ENCODE results near the gene AKNAD1. TPM values are rescaled to one million over a fixed set of nuclear protein-coding genes. Genes with fewer than 3 reads are reported as not detected.

AKNAD1 gene
- polyA plus RNA-seq, 1 of the 3 experiments (the other 2 are of a cell fraction) = 0.71 TPM

DNA sequence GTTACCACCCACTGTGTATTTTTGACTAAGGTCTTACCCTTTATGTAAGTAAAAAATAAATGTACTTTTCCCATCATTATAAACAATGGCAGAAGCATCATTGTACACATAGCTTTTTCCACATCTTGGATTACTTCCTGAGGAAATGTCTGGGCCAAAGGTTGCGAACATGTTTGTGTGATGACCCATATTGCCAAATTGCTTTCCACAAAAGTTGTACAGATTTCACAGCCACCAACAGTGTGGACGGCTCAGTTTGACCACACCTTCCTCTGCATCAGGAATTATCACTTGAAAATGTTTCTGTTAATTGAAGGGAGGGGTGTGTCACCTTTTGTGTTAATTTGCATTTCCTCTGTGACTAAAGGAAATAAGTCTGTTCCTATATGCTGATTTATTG is 25.7 kb downstream of the AKNAD1 start:
- H3K4me1 ChIP-seq (ENCODE audit: control insufficient read depth in 1 of 2, insufficient read depth in 2 of 2, low read depth in 1 of 2, low read length in 1 of 2) = peaks cover 9 to 22% of the 10 kb centered on the region in 2 experiments; a peak in 3 of 4 replicates
- H3K9me3 ChIP-seq = no peaks in the 10 kb centered on the region
- H3K4me3 ChIP-seq (ENCODE audit: low read depth in 2 of 2, low read length in 1 of 2) = peak overlapping the region; percentile 38 to 39; a peak in 2 of 4 replicates
- H3K36me3 ChIP-seq (replicated peaks in 1 of 2; ENCODE audit: control insufficient read depth in 1 of 2, insufficient read depth in 2 of 2, low read length in 1 of 2) = no peaks in the 10 kb centered on the region
- no peak for DNase-seq
- 29% methylated on average over 2 of the region's 2 CpGs for WGBS (ENCODE audit: low lambda C conversion rate)
- H3K4me2 ChIP-seq = peak overlapping the region; percentile 73
- peak overlapping the region; percentile 63 for H2AFZ ChIP-seq (ENCODE audit: low read depth)
- ChIA-PET POLR2A (interaction anchor here (1.4 to 1.7 kb wide), 3 partner anchors 15 to 269 kb away, joined by 5 to 8 read pairs (median 6); partner anchors contain the start of gene PRPF38B), CTCF (interaction anchor here (0.6 to 8.1 kb wide), 7 partner anchors 11 to 281 kb away, joined by 3 to 104 read pairs (median 6); a partner anchor contains a TSS)
- no peaks in the 10 kb centered on the region for H3K79me2 ChIP-seq (ENCODE audit: insufficient read depth)
- H3K27ac ChIP-seq (ENCODE audit: low read depth in 2 of 2, low read length in 1 of 2) = peak overlapping the region; percentile 93 to 95
- no peak for TF ChIP-seq RFX5 (IDR thresholded peaks at IDR 0.05; ENCODE audit: low read length)
- 0 out of 4 replicates have a peak, but pooled peaks of 1 of the 2 experiments have one; percentile 5 for TF ChIP-seq EP300 (IDR thresholded peaks at IDR 0.05; ENCODE audit: borderline replicate concordance in 1 of 2, low read depth in 1 of 2, low read length in 1 of 2)
- H3F3A ChIP-seq (replicated peaks; ENCODE audit: insufficient read depth) = peaks cover 24% of the 10 kb centered on the region
- H3K9ac ChIP-seq = peak overlapping the region; percentile 69
- no peaks in the 10 kb centered on the region for H3K9me2 ChIP-seq
- no peaks in the 10 kb centered on the region for H3K27me3 ChIP-seq (ENCODE audit: insufficient read depth)
- H4K20me1 ChIP-seq (ENCODE audit: insufficient read depth) = no peaks in the 10 kb centered on the region

DNA sequence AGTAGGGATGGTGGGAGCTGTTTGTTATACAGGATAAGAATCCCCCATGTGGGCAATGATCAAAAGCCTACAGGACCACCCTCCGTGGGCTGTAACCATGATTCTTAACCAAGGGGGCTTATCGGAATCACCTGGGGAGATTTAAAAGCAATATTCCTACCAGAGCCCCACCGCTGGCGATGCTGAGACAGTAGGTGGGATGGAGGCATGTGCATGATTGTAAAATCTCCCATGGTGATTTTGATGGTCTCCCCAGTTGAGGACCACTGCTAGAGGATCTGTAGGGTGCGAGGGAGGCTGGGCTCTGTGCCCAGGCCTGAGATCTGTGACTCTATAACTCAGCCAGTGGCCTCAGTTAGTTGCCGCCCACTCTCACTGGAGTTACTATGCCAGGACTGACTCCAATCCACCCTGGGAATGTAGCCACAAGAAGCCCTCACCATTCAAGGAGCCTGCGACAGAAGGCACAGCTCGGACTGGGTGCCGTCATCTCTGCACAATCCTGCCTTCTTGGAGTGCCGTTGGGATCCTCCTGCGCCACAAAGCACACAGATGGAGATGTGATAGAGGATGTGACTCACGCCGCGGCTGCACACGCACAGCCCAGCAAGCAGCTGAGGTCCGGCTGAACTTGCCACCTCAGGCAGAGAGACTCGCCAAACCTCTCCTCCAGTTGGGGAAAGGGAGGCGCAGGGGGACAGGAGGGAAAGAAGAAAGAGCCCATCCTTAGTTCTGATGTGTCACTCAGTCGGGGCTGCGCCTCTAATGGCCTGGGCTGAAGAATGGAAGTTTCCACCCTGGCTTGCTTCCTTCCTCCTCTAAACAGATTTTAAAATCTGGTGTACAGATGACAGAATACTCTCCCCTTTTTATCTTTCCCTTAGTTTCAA is 26.5 kb downstream of the AKNAD1 start:
- H3K9me2 ChIP-seq = no peaks in the 10 kb centered on the region
- DNase-seq = peak; percentile 69
- no peaks in the 10 kb centered on the region for H3K9me3 ChIP-seq
- peaks cover 24% of the 10 kb centered on the region for H3F3A ChIP-seq (replicated peaks; ENCODE audit: insufficient read depth)
- ChIA-PET CTCF (interaction anchor here (0.6 to 8.1 kb wide), 10 partner anchors 11 to 282 kb away, joined by 3 to 104 read pairs (median 6); a partner anchor contains a TSS), POLR2A (interaction anchor here (1.4 to 1.7 kb wide), 4 partner anchors 14 to 270 kb away, joined by 5 to 8 read pairs (median 6); partner anchors contain the start of gene PRPF38B)
- H3K79me2 ChIP-seq (ENCODE audit: insufficient read depth) = no peaks in the 10 kb centered on the region
- peak overlapping the region; percentile 66 for H2AFZ ChIP-seq (ENCODE audit: low read depth)
- H3K9ac ChIP-seq = peak overlapping the region; percentile 69
- 30% methylated on average over 11 of the region's 20 CpGs for WGBS (ENCODE audit: low lambda C conversion rate)
- H3K36me3 ChIP-seq (replicated peaks in 1 of 2; ENCODE audit: control insufficient read depth in 1 of 2, insufficient read depth in 2 of 2, low read length in 1 of 2) = no peaks in the 10 kb centered on the region
- no peaks in the 10 kb centered on the region for H4K20me1 ChIP-seq (ENCODE audit: insufficient read depth)
- H3K4me2 ChIP-seq = peak overlapping the region; percentile 73
- peak overlapping the region; percentile 93 to 95 for H3K27ac ChIP-seq (ENCODE audit: low read depth in 2 of 2, low read length in 1 of 2)
- H3K4me1 ChIP-seq (ENCODE audit: control insufficient read depth in 1 of 2, insufficient read depth in 2 of 2, low read depth in 1 of 2, low read length in 1 of 2) = peaks cover 9 to 22% of the 10 kb centered on the region in 2 experiments; a peak in 3 of 4 replicates
- H3K27me3 ChIP-seq (ENCODE audit: insufficient read depth) = no peaks in the 10 kb centered on the region
- H3K4me3 ChIP-seq (ENCODE audit: low read depth in 2 of 2, low read length in 1 of 2) = peak overlapping the region; percentile 38 to 39; a peak in 3 of 4 replicates
- TF ChIP-seq SMC3 (IDR thresholded peaks at IDR 0.05; ENCODE audit: low read depth, low read length) (no peak), FOXM1 (IDR thresholded peaks at IDR 0.05; ENCODE audit: low read depth) (no peak), NFIC (IDR thresholded peaks at IDR 0.05; ENCODE audit: borderline replicate concordance) (peak; percentile 44), MXI1 (IDR thresholded peaks at IDR 0.05; ENCODE audit: low read depth, low read length) (no peak), RXRA (IDR thresholded peaks at IDR 0.05; ENCODE audit: borderline replicate concordance, low read depth) (peak; percentile 61; the same call in 1 of the 2 replicates), FOSL2 (IDR thresholded peaks at IDR 0.05; ENCODE audit: borderline replicate concordance, low read depth) (peak; percentile 90), USF1 (IDR thresholded peaks at IDR 0.05; ENCODE audit: borderline replicate concordance, low read depth) (no peak), CHD2 (IDR thresholded peaks at IDR 0.05; ENCODE audit: low read length, partially characterized antibody) (peak; percentile 12), GATA2 (CRISPR knock-in tag; IDR thresholded peaks at IDR 0.05) (no peak; the same call in 1 of the 2 replicates), YY1 (IDR thresholded peaks at IDR 0.05; ENCODE audit: low read depth) (no peak), RAD21 (IDR thresholded peaks at IDR 0.05; ENCODE audit: low read length) (no peak), TAF1 (IDR thresholded peaks at IDR 0.05; ENCODE audit: borderline replicate concordance, low read depth, low read length) (peak; percentile 36; the same call in 1 of the 2 replicates), JUND (IDR thresholded peaks at IDR 0.05) (peak; percentile 81), ELF1 (IDR thresholded peaks at IDR 0.05) (no peak), FOXJ3 (CRISPR knock-in tag; IDR thresholded peaks at IDR 0.05) (no peak)
- TF ChIP-seq, protein P1, sequence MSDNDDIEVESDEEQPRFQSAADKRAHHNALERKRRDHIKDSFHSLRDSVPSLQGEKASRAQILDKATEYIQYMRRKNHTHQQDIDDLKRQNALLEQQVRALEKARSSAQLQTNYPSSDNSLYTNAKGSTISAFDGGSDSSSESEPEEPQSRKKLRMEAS (IDR thresholded peaks at IDR 0.05; ENCODE audit: low read depth) = peak; percentile 74
- TF ChIP-seq, protein P2, sequence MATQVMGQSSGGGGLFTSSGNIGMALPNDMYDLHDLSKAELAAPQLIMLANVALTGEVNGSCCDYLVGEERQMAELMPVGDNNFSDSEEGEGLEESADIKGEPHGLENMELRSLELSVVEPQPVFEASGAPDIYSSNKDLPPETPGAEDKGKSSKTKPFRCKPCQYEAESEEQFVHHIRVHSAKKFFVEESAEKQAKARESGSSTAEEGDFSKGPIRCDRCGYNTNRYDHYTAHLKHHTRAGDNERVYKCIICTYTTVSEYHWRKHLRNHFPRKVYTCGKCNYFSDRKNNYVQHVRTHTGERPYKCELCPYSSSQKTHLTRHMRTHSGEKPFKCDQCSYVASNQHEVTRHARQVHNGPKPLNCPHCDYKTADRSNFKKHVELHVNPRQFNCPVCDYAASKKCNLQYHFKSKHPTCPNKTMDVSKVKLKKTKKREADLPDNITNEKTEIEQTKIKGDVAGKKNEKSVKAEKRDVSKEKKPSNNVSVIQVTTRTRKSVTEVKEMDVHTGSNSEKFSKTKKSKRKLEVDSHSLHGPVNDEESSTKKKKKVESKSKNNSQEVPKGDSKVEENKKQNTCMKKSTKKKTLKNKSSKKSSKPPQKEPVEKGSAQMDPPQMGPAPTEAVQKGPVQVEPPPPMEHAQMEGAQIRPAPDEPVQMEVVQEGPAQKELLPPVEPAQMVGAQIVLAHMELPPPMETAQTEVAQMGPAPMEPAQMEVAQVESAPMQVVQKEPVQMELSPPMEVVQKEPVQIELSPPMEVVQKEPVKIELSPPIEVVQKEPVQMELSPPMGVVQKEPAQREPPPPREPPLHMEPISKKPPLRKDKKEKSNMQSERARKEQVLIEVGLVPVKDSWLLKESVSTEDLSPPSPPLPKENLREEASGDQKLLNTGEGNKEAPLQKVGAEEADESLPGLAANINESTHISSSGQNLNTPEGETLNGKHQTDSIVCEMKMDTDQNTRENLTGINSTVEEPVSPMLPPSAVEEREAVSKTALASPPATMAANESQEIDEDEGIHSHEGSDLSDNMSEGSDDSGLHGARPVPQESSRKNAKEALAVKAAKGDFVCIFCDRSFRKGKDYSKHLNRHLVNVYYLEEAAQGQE (IDR thresholded peaks at IDR 0.05; ENCODE audit: low read depth, low read length) = 0 out of 2 replicates have a peak, but pooled peaks have one; percentile 26
- TF ChIP-seq, protein P3, sequence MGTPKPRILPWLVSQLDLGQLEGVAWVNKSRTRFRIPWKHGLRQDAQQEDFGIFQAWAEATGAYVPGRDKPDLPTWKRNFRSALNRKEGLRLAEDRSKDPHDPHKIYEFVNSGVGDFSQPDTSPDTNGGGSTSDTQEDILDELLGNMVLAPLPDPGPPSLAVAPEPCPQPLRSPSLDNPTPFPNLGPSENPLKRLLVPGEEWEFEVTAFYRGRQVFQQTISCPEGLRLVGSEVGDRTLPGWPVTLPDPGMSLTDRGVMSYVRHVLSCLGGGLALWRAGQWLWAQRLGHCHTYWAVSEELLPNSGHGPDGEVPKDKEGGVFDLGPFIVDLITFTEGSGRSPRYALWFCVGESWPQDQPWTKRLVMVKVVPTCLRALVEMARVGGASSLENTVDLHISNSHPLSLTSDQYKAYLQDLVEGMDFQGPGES (IDR thresholded peaks at IDR 0.05; ENCODE audit: low read depth, low read length) = no peak
